HL-60/S4 treated with retinoic acid at 250 ng/mL for 4 days and 3 days (cell line): Measurements from ENCODE around the gene PLIN5.

ENCODE experiments used
- in situ Hi-C: fragments of 300-500 bp; cut with MboI; formaldehyde crosslinking; loops from 2 replicates; pipeline ENCODE4 v1.7.0; 2022; ENCODE audit warnings: low sequenced_read_pairs

Gene PLIN5

GRCh38 chr19:4506449-4507149, 28.4 kb downstream of the PLIN5 start:
- in situ Hi-C loops: no loop called here

- in situ Hi-C loops: no loop called here
Observed at GRCh38 chr19:4505570-4506448, 29.2 kb downstream of the PLIN5 start.

GRCh38 chr19:4504891-4505569, 30.0 kb downstream of the PLIN5 start:
- in situ Hi-C loops: no loop called here

GRCh38 chr19:4504297-4504701, 30.7 kb downstream of the PLIN5 start:
- in situ Hi-C loops: no loop called here

- in situ Hi-C loops: no loop called here
Observed at GRCh38 chr19:4503825-4504170, 31.2 kb downstream of the PLIN5 start.

GRCh38 chr19:4503132-4503824, 31.7 kb downstream of the PLIN5 start:
- in situ Hi-C loops: no loop called here

GRCh38 chr19:4502282-4503131, 32.5 kb downstream of the PLIN5 start:
- in situ Hi-C loops: no loop called here

GRCh38 chr19:4501691-4502090, 33.3 kb downstream of the PLIN5 start:
- in situ Hi-C loops: no loop called here

- in situ Hi-C loops: no loop called here
Observed at GRCh38 chr19:4500841-4501591, 34.0 kb downstream of the PLIN5 start.

- in situ Hi-C loops: no loop called here
Observed at GRCh38 chr19:4499855-4500254, 35.2 kb downstream of the PLIN5 start.

GRCh38 chr19:4499318-4499717, 35.7 kb downstream of the PLIN5 start:
- in situ Hi-C loops: no loop called here

- in situ Hi-C loops: no loop called here
Observed at GRCh38 chr19:4498694-4499093, 36.3 kb downstream of the PLIN5 start.

GRCh38 chr19:4497770-4498389, 37.1 kb downstream of the PLIN5 start:
- in situ Hi-C loops: no loop called here

GRCh38 chr19:4496304-4496703, 38.7 kb downstream of the PLIN5 start:
- in situ Hi-C loops: no loop called here

GRCh38 chr19:4495471-4495870, 39.6 kb downstream of the PLIN5 start:
- in situ Hi-C loops: no loop called here

- in situ Hi-C loops: no loop called here
Observed at GRCh38 chr19:4494691-4495064, 40.3 kb downstream of the PLIN5 start.

- in situ Hi-C loops: no loop called here
Observed at GRCh38 chr19:4493929-4494690, 40.9 kb downstream of the PLIN5 start.
